ENCODE measurements around the gene PRICKLE3. TPM values are rescaled to one million over a fixed set of nuclear protein-coding genes. Genes with fewer than 3 reads are reported as not detected.

Gene PRICKLE3
- total and polyA plus RNA-seq, 2 of the 4 experiments (the other 2 are of a cell fraction), result 3.4 to 6.4 TPM

- no peak overlapping the region for H3K14ac ChIP-seq (replicated peaks; ENCODE audit: low read depth, low read length)
- H4K91ac ChIP-seq (ENCODE audit: insufficient read depth, low read depth, low read length), result no peak overlapping the region
- no peak overlapping the region for H2BK15ac ChIP-seq (ENCODE audit: low read depth, low read length)
- H2AFZ ChIP-seq (replicated peaks; ENCODE audit: low read length, poor library complexity), result no peak overlapping the region
- H3K4me3 ChIP-seq (ENCODE audit: insufficient read depth, low read depth, low read length), result no peak overlapping the region
- no peaks in the 10 kb centered on the region; the same call in 1 of the 2 replicates for H4K20me1 ChIP-seq (ENCODE audit: insufficient read depth, low read length)
- 82% methylated on average over 7 of the region's 27 CpGs; no CpG with 5 or more reads in 1 of the 2 experiments for WGBS, 2 experiments (ENCODE audit: extremely low coverage in 2 of 2, insufficient read length in 1 of 2)
- ChIA-PET CTCF (no interaction called here), POLR2A (ENCODE audit: unreplicated experiment) (no interaction called here)
- in situ Hi-C loops (cut with MboI; ENCODE audit: low sequenced_read_pairs) (no loop called here), intact Hi-C loops (cut with micrococcal nuclease) (no loop called here), dilution Hi-C loops (cut with HindIII; ENCODE audit: low sequenced_read_pairs, unreplicated experiment) (no loop called here)
- peaks cover 25% of the 10 kb centered on the region for H3K36me3 ChIP-seq (ENCODE audit: control insufficient read depth, insufficient read depth, low read length)
- no TSS peak for BruUV-seq (replicated peaks)
- no peak overlapping the region for H3K9ac ChIP-seq (ENCODE audit: low read depth, low read length)
- 0 out of 2 replicates have a peak, but pooled peaks cover 5% of the 10 kb centered on the region for H3K9me1 ChIP-seq (ENCODE audit: insufficient read depth, low read length)
- no peak overlapping the region for H2BK120ac ChIP-seq (ENCODE audit: low read depth, low read length)
- no peak overlapping the region for H3K18ac ChIP-seq (ENCODE audit: low read depth, low read length)
- H4K5ac ChIP-seq (ENCODE audit: low read depth, low read length), result no peak overlapping the region
- H2AK9ac ChIP-seq (replicated peaks; ENCODE audit: low read depth, low read length, poor library complexity), result no peak overlapping the region
- H3K4ac ChIP-seq (ENCODE audit: low read depth, low read length), result no peak overlapping the region
- H2BK20ac ChIP-seq (ENCODE audit: low read depth, low read length), result no peak overlapping the region
- no peak overlapping the region for H3K4me2 ChIP-seq (ENCODE audit: low read depth, low read length)
- no peaks in the 10 kb centered on the region for H3K27me3 ChIP-seq (ENCODE audit: control insufficient read depth, insufficient read depth, low read length)
- no peak overlapping the region for H4K8ac ChIP-seq (ENCODE audit: low read depth in 2 of 2, low read length in 2 of 2)
- no peaks in the 10 kb centered on the region; the same call in 1 of the 2 replicates for H3K9me3 ChIP-seq (ENCODE audit: control insufficient read depth, insufficient read depth, low read length)
- H3K27ac ChIP-seq (ENCODE audit: insufficient read depth, low read length), result no peak overlapping the region
- H3K79me1 ChIP-seq (ENCODE audit: low read depth in 1 of 2, low read length in 2 of 2), result peaks cover 17 to 19% of the 10 kb centered on the region in 2 experiments
- no peak overlapping the region for H2BK5ac ChIP-seq (ENCODE audit: low read depth, low read length, poor library complexity, severe bottlenecking)
- H3K23ac ChIP-seq (ENCODE audit: low read depth, low read length), result no peak overlapping the region
- no peak for DNase-seq
- H3K4me1 ChIP-seq (ENCODE audit: control insufficient read depth, insufficient read depth, low read length), result peaks cover 2% of the 10 kb centered on the region
- no peak for ATAC-seq (ENCODE audit: low read depth)
- no peak overlapping the region for H3K56ac ChIP-seq (ENCODE audit: extremely low read depth, insufficient read depth, low read length)
- H2AK5ac ChIP-seq (ENCODE audit: low read depth, low read length), result no peak overlapping the region
- TF ChIP-seq MAZ (IDR thresholded peaks at IDR 0.05; ENCODE audit: borderline replicate concordance, low read depth, low read length) (no peak), CHD1 (IDR thresholded peaks at IDR 0.05; ENCODE audit: low read depth, low read length) (no peak), MAFK (IDR thresholded peaks at IDR 0.05; ENCODE audit: low read depth, low read length) (no peak), RCOR1 (IDR thresholded peaks at IDR 0.05; ENCODE audit: insufficient replicate concordance, low read length) (no peak), CEBPB (IDR thresholded peaks at IDR 0.05; ENCODE audit: low read depth, low read length) (no peak), RAD21 (IDR thresholded peaks at IDR 0.05; ENCODE audit: low read length) (no peak), MXI1 (IDR thresholded peaks at IDR 0.05; ENCODE audit: borderline replicate concordance, low read depth, low read length) (no peak), SMC3 (IDR thresholded peaks at IDR 0.05; ENCODE audit: low read depth, low read length) (no peak), FOS (IDR thresholded peaks at IDR 0.05; ENCODE audit: low read depth, low read length) (no peak), RFX5 (IDR thresholded peaks at IDR 0.05; ENCODE audit: low read depth, low read length) (no peak), NFE2L2 (IDR thresholded peaks at IDR 0.05; ENCODE audit: low read depth, low read length) (no peak)
- TF ChIP-seq, protein P1, sequence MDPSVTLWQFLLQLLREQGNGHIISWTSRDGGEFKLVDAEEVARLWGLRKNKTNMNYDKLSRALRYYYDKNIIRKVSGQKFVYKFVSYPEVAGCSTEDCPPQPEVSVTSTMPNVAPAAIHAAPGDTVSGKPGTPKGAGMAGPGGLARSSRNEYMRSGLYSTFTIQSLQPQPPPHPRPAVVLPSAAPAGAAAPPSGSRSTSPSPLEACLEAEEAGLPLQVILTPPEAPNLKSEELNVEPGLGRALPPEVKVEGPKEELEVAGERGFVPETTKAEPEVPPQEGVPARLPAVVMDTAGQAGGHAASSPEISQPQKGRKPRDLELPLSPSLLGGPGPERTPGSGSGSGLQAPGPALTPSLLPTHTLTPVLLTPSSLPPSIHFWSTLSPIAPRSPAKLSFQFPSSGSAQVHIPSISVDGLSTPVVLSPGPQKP (IDR thresholded peaks at IDR 0.05; ENCODE audit: borderline replicate concordance, low read depth, low read length), result no peak
- TF ChIP-seq, protein P2, sequence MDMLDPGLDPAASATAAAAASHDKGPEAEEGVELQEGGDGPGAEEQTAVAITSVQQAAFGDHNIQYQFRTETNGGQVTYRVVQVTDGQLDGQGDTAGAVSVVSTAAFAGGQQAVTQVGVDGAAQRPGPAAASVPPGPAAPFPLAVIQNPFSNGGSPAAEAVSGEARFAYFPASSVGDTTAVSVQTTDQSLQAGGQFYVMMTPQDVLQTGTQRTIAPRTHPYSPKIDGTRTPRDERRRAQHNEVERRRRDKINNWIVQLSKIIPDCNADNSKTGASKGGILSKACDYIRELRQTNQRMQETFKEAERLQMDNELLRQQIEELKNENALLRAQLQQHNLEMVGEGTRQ (IDR thresholded peaks at IDR 0.05; ENCODE audit: low read depth, low read length), result no peak
- TF ChIP-seq, protein P3, sequence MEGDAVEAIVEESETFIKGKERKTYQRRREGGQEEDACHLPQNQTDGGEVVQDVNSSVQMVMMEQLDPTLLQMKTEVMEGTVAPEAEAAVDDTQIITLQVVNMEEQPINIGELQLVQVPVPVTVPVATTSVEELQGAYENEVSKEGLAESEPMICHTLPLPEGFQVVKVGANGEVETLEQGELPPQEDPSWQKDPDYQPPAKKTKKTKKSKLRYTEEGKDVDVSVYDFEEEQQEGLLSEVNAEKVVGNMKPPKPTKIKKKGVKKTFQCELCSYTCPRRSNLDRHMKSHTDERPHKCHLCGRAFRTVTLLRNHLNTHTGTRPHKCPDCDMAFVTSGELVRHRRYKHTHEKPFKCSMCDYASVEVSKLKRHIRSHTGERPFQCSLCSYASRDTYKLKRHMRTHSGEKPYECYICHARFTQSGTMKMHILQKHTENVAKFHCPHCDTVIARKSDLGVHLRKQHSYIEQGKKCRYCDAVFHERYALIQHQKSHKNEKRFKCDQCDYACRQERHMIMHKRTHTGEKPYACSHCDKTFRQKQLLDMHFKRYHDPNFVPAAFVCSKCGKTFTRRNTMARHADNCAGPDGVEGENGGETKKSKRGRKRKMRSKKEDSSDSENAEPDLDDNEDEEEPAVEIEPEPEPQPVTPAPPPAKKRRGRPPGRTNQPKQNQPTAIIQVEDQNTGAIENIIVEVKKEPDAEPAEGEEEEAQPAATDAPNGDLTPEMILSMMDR (conservative IDR thresholded peaks at IDR 0.05; ENCODE audit: low read depth, low read length), result no peak
These were observed 9.5 kb downstream of the PRICKLE3 start for GRCh38 chrX:49176421-49177326.
